Gastroesophageal sphincter (tissue), 3 donors: ENCODE data around the gene ARID1B.

Experiments
- CTCF ChIP-seq, 4 experiments: fragments of 200-600 bp in 2 of 4; fragments of 450-650 bp in 2 of 4; sonication (generic) in 1 of 4; IDR thresholded peaks; one replicate each; pipeline ENCODE4 v1.5.1; 2017 to 2019; ENCODE audit warnings: antibody characterized with exemption in 4 of 4, mild to moderate bottlenecking in 2 of 4, moderate library complexity in 2 of 4
- EP300 ChIP-seq: sonication (generic); formaldehyde crosslinking; IDR thresholded peaks from one replicate; pipeline ENCODE4 v1.6.1; 2017; ENCODE audit warnings: antibody characterized with exemption, mild to moderate bottlenecking

GRCh38 chr6:156993713-156994112 lies 216.5 kb downstream of the ARID1B start:
- TF ChIP-seq CTCF (IDR thresholded peaks at IDR 0.05): no peak
- TF ChIP-seq EP300: no peak
